Epithelial cell of proximal tubule (primary cell): Measurements from ENCODE around the gene ANKRD22. TPM values are rescaled to one million over a fixed set of nuclear protein-coding genes. Genes with fewer than 3 reads are reported as not detected.

Source experiments
- DNase-seq: peaks from one replicate; pipeline ENCODE4 v3.0.0-alpha.2; 2011; ENCODE audit warnings: low read depth
- H3K4me3 ChIP-seq: 2 replicates; pipeline ENCODE4 v1.5.1; 2011; ENCODE audit warnings: low read depth, mild to moderate bottlenecking, low read length
- total RNA-seq: library from RNA; depleted of rRNA; stranded (reverse); fragments of >200 nt; gene quantifications from 2 replicates; pipeline ENCODE4 v1.2.3, GENCODE V29; 2015
- TF ChIP-seq, protein P1 (sequence below): conservative IDR thresholded peaks from 2 replicates; pipeline ENCODE4 v1.5.1; 2012; ENCODE audit warnings: low read depth, mild to moderate bottlenecking, low read length

Gene ANKRD22
- total RNA-seq, 1 donor from 2014 or later, result 0.12 TPM

DNA sequence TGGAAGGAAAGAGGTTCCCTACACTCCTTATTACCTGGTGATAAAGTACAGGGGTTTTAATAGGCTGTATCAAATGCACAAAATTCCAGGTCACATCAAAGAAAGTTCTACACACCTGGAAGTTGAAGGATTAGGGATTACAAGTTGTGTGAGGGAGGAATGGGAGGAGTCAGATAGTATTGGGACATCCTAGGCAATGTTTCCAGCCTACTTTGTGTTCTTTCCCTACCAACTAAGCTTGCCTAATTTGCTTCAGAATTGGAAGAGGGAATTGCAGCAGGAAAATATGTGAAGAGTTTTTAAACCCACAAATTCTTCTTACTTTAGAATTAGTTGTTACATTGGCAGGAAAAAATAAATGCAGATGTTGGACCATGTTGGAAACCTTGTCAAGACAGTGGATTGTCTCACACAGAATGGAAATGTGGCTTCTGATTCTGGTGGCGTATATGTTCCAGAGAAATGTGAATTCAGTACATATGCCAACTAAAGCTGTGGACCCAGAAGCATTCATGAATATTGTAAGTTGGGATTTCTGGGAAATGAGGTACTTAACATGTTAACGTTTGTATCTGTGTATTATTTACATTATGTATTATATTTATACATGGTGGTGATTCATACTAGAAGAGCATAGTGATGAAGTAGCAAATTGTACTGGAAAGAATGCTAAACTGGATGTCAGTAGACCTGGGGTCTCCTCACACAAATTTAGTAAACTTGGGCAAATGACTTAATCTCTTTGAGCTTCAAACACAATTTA is 48.9 kb downstream of the ANKRD22 start, which contains the start of gene LIPM:
LIPM (plus strand) TSS at position 208 of the 763 bp plus-strand sequence; CDS start at position 375, 167 bp downstream.
- no peak for DNase-seq
- no peak within 1 kb of the TSS for H3K4me3 ChIP-seq
- TF ChIP-seq, protein P1, sequence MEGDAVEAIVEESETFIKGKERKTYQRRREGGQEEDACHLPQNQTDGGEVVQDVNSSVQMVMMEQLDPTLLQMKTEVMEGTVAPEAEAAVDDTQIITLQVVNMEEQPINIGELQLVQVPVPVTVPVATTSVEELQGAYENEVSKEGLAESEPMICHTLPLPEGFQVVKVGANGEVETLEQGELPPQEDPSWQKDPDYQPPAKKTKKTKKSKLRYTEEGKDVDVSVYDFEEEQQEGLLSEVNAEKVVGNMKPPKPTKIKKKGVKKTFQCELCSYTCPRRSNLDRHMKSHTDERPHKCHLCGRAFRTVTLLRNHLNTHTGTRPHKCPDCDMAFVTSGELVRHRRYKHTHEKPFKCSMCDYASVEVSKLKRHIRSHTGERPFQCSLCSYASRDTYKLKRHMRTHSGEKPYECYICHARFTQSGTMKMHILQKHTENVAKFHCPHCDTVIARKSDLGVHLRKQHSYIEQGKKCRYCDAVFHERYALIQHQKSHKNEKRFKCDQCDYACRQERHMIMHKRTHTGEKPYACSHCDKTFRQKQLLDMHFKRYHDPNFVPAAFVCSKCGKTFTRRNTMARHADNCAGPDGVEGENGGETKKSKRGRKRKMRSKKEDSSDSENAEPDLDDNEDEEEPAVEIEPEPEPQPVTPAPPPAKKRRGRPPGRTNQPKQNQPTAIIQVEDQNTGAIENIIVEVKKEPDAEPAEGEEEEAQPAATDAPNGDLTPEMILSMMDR, result no peak

DNA sequence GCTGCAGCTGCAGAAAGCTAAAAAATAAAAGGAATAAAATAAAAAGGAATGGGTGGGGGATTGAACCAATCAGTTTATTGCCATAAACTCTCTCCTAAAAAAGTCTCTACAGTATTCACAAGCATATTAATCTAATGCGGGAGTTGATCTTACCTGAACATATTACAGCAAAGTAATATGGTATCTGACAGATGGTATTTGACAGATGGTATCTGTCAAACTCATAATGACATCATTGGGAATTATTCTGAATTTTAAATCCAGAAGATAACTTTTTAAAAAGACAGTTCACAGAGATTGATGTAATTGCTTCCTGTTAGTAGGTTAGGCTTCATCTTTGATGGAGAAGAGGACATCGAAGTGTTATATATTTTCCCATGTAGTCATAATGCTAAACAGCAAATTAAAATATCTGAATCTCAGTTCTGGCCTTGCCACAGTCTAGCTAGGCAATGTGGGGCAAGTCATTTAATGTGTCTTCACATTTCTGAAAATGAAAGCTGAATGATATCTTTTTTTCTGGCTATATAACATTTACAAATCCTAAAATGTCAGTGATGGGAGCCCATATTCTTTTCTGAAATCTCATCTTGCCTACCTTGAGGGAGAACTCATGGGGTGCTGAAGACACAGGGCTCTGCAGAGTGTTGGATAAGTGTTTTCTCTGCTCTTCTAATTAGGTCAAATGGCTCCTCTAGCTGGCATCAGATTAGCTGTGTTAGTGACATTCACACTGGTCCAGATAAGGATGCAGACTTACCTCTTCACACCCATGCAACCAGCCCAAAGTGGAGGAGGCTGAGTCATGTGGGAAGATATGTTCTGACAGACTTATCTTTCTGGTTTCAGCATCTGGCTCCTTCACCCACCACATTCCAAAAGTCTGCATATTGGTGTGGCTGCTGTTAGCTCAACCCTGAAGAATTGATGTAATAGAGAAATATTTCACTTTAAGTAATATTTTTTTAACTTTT is 51.2 kb downstream of the ANKRD22 start:
- no peak for DNase-seq
- TF ChIP-seq, protein P1, result no peak

DNA sequence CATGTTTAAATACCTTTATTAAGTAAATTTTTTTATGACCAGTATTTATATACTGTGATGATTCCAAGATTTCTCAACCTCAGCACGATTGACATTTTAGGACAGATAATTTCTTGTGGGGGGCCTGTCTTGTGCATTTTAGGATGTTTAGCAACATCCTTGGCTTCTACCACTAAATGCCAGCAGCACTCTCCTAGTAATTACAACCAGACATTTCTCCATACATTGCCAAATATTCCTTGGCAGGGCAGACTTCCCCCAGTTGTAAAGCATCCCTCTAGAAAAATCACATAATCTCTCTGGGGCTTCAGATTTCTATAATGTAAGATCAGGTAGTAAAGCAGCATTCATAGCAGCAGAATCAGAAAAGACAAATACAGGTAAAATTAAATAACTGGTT is 56.9 kb downstream of the ANKRD22 start:
- no peak for DNase-seq
- H3K4me3 ChIP-seq, result no peak overlapping the region
- TF ChIP-seq, protein P1, result no peak

More for the DNA sequence above, 51.2 kb downstream of the ANKRD22 start:
- no peak overlapping the region for H3K4me3 ChIP-seq

DNA sequence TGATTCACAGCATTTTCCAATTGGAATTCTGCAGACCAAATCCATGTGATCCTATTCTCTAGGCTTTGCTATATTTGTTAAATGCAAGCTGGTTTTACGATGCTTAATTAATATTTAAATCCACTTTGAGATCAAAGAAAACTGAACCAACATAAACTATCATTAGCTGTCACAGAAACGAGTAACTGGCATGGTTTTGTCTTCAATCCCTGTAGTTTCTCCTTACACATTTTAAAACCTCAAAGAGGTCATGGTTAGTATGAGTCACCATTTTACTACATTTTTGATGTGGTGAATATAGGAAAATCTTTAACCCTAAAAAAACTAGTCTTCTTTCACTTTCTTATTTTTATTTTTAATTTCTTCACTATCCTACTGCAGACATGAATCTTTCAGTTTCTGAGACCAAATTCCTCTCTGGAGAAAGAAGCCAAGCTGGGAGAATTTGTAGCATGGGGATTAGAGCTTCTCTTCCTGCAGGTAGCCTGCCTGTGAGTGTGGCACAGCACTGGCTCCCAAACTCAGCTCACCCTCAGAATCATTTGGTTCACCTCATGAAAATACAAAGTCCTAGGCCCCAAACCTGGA is 57.8 kb downstream of the ANKRD22 start:
- no peak overlapping the region for H3K4me3 ChIP-seq
- DNase-seq, result no peak
- TF ChIP-seq, protein P1, result no peak

DNA sequence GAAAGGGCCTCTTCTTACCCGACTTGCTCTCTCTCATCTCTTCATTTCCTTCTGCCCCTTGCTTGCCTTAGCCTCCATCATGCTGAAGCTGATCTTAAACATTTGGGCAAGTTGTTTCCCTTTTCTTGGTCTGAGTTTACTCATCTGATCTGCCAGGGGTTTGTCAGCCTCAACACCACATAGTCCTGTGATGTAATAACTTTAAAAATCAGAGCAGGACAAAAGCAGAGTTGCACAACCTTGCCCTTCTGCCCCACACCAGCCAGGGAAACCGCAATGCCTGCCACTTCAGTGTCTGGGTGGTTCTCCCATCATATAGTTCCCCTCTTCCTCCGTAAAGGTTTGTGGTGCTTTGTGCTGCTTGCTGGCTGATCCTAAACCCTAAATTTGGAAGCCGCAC is 59.0 kb downstream of the ANKRD22 start:
- H3K4me3 ChIP-seq, result no peak overlapping the region
- TF ChIP-seq, protein P1, result no peak
- DNase-seq, result peak; percentile 25

DNA sequence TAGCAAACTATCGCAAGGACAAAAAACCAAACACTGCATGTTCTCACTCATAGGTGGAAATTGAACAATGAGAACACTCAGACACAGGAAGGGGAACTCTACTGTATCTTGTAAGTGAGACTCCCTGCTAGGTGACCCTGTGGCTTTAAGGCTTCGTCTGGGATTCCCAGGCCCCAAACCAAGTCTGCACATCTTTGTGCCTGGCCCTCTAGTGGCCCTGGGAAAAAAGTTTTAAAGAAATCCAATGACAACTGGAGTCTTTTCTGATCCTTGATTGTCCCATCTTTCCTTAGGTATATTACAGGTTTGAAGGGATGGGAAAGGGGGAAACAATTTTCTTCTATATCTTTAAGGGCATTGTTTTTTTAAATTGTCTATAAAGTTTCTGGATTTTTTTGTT is 59.7 kb downstream of the ANKRD22 start:
- TF ChIP-seq, protein P1, result peak; percentile 73
- no peak overlapping the region for H3K4me3 ChIP-seq
- DNase-seq, result no peak
